ENCODE results near the gene NHS.

Gene NHS

DNA sequence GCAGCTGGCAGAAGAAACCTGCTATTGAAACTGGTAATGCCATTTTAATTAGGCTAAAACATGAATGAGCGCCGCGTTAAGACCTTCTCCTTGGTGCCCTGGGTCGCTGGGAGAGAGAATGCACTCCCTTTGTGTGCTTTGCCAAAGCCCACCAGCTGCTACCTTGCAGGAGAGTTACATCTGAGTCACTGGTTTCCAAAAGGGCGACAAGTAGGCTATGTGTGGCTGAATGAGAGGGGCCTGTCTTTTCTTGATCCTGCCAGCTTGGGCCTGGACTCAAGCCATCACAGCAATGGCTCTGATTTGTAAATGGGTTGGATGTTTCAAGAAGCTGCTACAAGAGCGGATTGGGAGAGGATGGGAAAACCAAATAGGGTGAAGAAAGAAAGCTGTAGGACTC, 81.5 kb downstream of the NHS start:
- no peak for DNase-seq

DNA sequence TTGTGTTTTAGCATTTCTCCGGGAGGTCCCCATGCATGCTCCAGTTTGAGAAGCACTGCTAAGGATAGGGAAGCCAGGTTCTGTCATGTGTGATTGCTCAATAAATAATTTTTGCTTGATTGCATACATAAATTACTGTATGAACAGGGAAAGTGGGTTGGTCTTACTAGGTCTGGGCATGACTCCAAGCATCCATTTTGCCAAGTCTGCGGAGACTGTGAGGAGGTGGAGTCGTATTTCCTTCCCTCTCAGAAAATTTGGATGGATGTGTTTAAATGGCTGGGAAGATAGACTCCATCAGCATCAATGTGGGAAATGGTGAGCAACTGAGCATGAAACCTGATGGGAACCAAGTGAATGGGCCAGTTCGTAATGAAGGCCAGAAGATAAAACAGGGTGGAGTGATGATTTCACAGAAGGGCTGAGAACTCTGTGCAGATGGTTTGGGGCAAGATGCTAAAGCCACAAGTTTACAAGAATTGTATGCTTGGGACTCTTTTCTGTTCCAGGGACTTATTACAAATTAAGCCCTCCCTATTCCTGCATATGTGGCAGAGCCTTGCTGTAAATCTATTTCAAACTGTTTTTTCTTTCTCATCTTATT, 84.1 kb downstream of the NHS start:
- DNase-seq, result no peak

DNA sequence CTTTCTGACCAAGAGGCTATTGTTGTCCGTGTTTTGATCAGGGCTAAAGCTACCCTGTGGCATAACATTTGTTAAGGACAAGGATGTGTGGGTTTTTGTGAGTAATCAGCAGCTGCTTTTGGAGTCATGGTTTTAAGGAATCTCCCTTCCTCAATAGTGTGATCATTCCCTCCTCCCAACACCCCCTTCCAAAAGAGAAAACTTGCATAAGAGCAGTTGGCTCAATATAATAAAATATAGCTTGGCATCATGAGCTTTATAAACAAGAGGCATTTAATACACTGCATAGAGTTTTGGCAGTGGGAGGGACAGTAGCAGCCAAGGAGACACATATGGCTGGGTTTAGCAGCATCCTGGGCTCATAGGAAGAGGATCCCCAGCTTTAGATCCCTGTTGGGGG, 84.7 kb downstream of the NHS start:
- no peak for DNase-seq

DNA sequence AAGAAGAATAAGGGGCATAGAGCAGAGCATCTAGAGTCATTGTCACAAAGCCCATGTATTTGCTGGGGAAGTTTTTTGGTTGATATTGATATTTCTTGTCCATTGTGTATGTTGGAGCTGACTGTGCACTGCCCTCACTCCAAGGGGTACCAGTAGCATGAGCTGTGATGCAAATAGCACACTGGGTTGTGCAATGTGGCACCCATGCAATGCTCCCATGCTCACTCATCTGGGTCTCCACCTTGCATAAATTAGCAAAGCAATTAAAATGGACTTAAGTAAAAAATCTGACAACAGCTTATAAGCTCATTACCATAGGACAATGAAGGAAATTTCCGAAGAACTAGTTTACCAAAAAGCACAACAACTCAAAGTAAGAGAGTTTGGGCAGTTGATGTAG, 87.9 kb downstream of the NHS start:
- DNase-seq, result no peak

DNA sequence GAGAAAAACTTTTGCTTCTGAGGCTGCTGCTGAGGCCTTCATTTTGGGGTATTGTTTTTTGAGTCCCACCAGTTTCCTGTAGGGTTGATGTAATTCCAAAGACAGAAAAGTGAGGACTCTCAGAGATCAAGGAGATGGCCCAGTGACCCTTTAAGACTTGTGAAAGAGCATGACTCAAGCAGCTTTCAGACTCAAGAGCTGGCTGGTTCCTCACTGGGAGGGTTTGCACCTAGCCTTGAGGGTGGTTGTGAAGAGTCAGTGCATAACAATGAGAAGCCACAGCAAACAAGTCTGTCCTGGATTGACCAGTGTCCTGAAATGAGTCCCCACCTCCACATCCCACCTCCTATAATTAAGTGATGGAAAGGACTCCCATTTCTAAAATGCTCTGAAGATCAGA, 89.2 kb downstream of the NHS start:
- no peak for DNase-seq

DNA sequence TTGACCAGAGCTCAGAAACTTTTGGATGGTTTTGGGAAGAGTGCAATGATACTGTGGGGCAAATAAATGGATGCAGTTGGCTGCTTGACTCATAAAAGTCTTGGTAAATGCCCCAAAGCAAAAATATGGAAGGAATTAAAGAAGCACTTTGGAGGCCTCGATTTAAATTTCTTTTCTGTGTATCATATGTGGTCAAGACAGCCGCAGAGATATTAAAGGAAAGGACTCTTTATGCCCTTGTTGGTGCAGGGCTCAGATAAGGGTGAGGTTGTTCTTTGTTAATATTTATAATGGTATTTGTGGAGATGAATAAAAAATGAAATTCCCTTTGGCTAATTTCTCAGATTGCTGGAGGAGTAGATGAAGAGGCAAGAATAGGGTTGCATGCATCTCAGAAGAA, 90.2 kb downstream of the NHS start:
- DNase-seq, result no peak

DNA sequence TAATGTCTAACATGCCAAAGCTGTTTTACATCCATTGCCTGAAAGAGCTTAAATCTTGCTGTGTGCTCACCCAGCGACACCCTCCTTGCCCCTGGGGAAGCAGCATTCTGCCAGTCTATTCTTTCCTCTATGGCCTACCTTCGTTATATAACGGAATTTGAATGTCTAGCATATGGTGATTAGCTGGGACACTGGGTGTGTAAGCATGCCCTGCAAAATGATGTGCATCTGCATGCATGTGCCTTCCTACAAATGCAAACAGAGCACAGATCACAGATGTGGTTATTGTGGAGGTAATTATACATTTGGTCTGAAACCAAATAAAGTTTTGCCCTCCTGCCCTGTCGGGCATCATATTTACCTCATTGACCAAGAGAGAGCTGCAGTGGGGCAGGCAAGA, 90.8 kb downstream of the NHS start:
- no peak for DNase-seq

DNA sequence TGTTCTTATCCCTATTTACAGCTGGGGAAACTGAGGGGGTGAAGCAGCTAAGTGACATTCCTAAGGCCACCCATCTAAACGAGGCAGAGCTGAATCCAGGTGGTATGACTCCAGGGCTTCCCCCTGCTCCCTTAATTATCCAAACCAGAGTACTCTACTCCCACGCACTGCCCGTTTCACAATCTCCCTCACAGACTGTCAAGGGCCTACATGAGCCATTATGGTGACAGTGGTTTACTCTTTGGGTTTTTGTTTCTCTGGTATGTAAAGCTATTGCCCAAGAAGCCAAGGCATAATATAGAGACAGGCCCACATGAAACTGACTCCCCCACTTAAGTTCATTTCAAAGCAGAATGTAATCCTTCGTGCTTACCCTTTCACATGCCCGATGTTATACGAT, 95.1 kb downstream of the NHS start:
- no peak for DNase-seq

DNA sequence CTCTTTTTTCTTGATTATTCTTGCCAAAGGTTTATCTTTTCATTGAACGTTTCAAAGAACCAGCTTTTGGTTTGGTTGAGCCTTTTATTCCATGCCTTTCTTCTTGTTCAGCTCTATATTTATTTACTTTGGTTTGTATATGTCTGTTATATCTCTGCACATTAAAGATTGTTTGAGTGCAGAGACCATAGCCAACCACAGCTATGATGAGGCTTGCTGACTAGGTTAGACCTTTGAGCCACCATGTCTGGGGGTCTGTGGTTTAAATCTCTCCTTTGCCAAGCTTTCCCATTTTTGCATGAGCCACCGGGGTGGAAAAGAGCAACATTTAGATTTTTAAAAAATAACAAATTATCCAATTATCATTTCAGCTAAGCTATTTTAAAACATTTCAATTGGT, 96.1 kb downstream of the NHS start:
- no peak for DNase-seq

DNA sequence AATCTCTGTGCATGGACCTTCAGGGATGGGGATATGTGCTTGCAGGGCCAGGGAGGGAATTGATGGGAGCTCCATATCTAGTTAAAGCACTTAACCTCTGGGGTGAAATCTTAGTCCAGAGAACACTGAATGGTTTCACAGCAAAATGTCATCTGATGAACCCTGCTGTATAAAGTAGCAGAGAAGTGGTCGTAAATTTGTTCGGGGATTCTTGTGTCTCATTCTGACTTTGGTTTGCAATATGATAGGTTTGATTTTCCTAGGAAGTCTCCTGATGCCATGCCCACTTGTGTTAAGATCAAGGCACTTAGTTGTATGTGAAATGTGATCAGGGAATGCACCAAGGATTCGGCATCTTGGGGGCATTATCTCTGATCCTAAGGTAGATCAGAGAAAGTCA, 96.9 kb downstream of the NHS start:
- no peak for DNase-seq

DNA sequence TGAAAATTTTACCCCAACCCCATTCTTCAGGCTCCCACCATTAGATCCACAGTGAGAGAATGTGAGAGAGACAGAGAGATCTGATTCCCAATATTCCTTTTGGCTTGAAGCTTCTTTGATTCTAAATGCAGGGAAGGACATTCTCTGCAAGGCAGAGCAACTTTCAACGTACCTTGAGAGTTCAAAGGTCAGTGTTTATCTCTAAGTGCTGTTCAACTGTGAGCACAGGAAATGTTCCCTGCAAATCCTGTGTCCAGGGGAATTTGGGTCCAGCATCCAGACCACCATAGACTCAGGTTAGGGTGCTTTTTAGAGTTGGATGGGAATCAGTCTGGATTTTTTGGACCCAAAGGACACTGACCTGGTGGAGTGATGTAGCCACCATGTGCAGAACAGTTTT, 97.4 kb downstream of the NHS start:
- DNase-seq, result no peak

DNA sequence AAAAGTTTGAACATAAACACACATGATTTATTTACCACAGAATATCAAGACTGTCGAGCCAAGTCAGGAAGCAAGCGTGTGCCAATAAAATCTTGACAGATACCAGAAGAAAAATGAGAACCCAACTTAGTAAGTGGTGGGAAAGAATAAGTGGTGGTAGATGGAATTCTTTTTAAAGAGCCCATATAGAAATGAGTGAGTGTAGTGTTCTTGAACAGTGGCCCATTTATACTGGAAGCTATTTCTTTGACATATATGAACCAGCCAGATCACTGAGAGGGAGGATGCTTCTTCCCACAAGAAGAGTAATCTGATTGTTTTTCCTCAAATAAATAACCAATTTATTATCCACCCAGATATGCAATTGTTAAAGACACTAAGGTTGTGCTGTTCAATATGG, 98.0 kb downstream of the NHS start:
- DNase-seq, result no peak

DNA sequence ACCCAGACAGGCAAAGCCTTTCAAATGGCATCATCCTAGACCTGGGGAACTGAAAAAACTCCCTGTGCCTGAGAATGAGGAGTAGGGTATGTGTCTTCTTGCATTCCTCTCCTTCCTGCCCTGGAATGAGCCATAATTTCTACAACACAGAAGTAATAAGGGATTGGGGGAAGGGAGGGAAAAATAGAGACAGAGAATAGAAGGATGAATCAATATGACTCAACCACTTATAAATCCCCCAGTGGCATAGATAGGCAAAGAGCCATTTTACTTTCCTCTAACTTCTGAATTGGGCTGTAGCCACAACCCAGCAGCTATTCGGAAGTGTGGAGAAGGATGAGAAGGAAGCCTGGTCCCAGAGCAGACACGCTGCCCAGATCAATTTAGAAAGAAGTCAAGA, 99.9 kb downstream of the NHS start:
- no peak for DNase-seq

DNA sequence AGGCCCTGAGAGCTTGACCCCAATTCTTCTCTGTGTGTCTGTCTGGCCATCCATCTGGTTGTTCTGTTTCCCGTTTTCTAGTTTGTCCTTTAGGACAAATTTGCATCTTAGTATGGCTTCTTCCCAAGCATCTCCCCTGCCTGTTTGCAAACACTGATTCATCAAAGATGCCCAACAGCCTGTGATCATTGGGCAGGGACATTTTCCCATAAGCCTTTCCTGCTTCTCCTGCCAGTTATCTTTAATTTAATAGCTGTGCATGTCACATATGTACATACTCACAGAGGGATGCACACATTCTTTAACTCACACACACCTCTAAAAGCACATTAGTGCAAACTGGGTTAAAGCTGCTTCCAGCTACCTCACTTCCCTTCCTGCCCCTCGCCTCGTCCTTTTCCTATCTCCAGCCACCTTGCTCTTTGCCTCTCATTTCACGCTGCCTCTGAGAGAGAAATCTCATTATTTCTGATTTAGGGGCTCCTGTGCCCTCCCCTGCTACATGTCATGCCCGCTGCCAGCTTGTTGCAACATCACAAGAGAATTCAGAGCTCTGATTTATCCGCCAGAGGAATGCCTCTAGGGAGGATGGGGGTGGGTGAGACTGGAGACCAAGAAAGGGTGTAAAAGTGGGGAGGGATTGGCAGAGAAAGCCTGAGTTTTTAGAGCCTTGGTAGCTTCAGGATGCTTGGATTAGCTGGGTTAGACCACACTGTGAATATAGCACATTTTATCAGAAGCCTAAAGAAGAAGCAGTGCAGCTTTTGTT, 100.6 kb downstream of the NHS start:
- no peak for DNase-seq

DNA sequence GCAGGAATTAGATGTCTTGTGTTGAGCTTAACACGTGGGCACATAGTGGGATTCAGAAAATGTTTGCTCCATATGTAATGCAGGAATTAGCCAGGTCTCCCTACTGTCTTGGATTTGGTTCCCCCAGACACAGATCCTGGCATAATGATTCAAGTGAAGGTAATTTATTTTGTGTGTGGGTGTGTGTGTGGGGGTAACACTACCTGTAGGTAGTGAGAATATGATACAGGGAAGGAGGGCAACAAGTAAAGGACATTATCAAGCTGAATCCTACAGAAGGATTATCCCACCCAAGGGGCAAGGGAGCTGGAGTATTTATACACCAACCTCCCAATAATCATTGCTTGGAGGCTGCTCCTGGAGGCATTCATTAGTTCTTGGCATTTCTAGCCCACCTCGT, 101.4 kb downstream of the NHS start:
- no peak for DNase-seq

DNA sequence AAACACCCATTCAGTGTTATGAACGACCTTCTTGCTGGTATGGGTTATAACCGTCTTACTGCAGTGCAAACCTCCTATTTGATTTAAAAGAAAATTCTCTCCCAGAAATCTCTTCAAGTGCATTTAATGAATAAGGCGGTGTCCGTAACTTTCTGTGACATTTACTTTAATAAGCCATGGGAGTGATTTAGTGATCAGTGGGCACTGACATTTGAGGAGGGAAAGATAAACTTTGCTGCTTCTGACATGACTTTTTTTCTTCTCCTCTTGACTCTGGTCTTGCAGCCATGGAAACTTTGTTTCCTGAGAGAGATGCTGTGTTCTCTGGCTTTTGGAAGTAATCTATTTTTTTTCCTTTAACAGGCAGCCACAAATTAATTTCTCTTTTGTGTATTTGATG, 106.1 kb downstream of the NHS start:
- DNase-seq, result no peak

DNA sequence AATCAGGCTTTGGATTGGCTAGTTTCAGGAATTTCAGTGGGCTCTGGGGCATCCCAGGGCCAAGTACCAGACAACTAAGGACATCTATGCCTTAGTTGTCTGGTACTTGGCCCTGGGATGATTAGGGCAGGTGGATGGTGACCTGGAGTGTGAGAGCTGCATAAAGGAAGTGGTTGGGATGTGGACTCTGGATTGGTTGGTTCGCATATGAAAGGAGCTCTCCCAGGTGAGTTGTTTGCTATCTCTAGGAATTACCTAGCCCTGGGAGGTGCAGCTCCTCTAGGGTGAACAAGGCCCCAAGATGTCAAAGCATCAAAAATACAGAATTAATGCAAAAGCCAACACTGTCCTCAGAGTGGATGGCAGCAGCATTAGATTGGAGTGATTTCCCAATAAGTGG, 109.6 kb downstream of the NHS start:
- no peak for DNase-seq

DNA sequence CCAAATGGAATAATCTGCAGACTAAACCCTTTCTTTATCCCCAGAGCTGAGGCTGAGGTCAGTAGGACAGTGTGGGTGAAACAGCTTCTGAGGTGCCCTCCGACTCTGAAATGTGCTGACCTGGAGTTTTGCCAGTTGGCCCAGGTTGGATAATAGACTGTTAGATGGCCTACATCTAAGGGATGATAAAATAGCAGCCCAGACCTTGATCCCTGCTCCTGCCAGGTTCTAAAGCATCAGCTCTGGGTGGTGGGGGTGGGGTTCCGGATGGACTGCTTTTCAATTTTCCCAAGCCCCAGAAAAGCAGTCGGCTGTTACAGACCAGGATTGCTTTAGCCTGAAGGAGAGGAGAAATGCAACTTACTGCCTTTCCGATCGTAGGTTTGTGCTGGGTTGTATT, 110.4 kb downstream of the NHS start:
- DNase-seq, result no peak

DNA sequence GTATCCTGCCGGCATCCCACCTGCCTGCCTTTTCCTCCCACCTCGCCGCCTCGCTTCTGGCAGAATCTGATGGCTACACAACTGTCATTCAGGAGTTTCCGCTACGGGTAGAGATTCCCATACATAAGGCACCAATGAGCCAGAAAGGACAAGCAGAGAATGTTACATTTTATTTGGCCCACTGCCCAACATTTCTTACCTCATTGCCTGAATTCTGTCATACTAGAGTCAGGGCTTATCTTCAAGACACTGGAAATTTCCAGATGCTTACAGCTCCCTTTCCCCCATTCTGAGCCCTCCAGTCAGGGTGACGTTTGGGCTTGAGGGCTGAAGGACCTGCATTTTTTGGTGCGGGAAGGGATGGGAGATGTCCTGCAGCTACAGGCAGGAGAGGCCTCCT, 113.0 kb downstream of the NHS start:
- no peak for DNase-seq

DNA sequence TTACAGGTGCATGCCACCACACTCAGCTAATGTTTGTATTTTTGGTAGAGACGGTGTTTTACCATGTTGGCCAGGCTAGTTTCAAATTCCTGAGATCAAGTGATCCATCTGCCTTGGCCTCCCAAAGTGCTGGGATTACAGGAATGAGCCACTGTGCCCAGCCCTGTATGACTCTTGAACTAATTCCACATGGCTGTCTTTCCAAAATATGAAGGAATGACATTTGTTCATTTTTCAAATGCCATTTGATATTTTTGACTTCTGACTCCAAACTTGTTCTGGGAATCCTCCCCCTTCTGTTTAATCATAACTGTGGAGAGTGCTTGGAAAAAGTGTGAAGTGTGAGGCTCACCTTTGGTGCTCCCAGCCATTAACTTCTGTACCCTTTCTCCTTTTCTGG, 119.2 kb downstream of the NHS start:
- DNase-seq, result no peak

DNA sequence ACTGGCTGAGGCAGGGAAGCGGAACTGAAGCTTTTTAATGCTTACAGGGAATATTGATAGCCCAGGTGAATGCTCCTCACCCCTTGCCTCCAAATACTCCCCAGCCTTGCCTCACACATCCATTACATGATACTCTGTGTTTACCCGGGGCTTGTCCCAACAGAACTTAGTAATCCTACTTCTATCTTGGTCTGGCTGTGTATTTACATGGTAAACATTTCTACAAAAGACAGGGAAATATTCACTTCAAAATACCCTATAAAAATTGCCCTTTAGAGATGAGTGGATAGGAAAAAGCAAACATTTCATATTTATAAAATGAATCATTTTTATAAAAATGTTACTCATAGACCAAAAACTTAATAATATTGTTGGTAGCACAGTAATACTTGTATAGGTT, 120.1 kb downstream of the NHS start:
- no peak for DNase-seq

DNA sequence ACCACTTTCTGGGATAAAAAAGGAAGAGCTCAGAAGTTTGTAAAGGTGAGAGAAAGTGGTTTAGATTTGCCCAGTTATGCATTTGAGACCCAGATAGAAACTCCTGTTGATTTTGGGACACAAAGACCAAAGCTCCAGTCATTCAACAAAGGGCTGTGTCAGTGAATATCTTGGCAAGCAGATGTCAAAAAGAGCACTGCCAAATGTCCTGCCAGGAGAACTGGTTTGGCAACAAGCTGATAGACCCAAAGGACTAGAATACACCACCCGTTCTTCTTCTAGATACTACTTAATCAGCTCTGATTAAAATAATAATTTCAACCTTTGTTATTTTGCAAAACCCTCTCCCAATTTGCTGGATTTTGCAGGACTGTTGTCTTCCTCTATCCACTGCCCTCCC, 121.4 kb downstream of the NHS start:
- DNase-seq, result no peak

DNA sequence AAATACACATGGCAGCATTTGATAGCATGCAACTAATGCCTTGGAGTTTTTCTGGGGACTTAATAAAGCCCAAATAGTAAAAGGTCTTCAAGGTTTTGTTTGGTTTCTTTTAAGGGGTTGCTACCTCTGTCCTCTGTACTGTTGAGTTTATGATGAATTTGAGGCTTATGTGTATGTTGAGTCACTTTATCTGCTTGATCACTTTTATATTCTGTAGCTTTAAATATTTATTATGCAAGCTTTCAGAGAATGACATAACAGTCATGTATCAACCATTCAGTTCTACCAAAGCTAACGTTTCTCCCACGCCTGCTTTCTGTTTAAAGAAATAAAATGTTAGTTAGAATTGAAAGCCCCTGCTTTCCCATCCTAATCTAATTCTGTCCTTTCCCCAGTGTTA, 122.2 kb downstream of the NHS start:
- no peak for DNase-seq

DNA sequence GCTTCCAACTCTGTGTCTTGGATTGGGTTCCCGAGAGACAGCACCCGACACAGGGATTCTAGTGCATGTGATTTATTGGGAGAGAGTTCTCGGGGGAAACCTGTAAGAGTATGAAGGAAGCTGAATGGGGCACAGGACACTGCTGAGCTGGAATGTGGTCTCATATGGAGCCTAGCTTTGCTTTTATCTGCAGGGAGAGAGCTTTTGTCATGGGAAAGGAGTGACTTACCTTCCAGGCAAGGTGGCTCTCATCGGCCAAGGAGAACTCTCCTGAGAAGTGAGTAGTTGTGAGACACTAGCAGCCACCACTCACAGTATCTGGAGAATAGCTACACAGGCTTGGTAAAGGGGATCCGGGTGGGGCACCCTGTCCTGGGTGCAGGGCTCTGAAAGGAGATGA, 124.5 kb downstream of the NHS start:
- DNase-seq, result no peak

DNA sequence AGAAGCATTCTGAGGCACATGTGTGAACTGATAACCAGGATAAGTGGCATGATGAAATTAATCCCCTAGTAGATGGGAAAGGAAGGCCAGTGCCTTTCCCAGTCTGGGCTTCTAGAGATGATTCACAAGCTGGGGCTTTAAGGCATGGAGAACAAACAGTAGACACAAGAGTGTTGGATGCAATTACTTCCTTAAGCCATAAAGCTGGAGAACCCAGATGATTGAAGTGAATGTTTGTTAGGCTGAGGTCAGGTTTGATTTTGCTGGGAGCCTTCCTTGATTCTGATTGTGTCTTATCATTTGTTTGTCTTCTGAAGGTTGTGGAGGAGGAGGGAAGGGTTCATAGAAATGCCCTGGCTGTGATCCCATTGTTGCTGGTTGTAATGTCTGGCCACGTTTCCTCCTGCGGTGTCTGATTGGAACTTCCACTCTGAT, 125.2 kb downstream of the NHS start:
- DNase-seq, result no peak
